Ovary (tissue), 3 donors: ENCODE measurements around the gene STAT5A.

Experiments
- CTCF ChIP-seq, 3 donors: fragments of 450-650 bp in 2 of 3; fragments of 200-600 bp in 1 of 3; IDR thresholded peaks; one replicate each; pipeline versions ENCODE4 v1.5.1 to v1.8.0; 2016 to 2022; ENCODE audit warnings: antibody characterized with exemption in 3 of 3, mild to moderate bottlenecking in 1 of 3
- EP300 ChIP-seq: sonication (generic); formaldehyde crosslinking; IDR thresholded peaks from one replicate; pipeline ENCODE4 v1.6.1; 2017; ENCODE audit warnings: antibody characterized with exemption
- POLR2A ChIP-seq: fragments of 450-650 bp; IDR thresholded peaks from one replicate; pipeline ENCODE4 v1.6.1; 2017; ENCODE audit warnings: antibody characterized with exemption, mild to moderate bottlenecking, moderate library complexity
- donor health status: DM: no; HTN: no; CAD: no.

- TF ChIP-seq CTCF (IDR thresholded peaks at IDR 0.05) (no peak), POLR2A (no peak), EP300 (no peak)
These were observed 17.7 kb upstream of the STAT5A start for GRCh38 chr17:42270596-42270995.
